Breast epithelium (tissue), 3 donors: Measurements from ENCODE around the gene EXOC3L4.

Experiments
- CTCF ChIP-seq, 3 donors: fragments of 450-650 bp; IDR thresholded peaks; one replicate each; pipeline ENCODE4 v1.5.1; 2016 to 2017; ENCODE audit warnings: antibody characterized with exemption in 3 of 3, mild to moderate bottlenecking in 3 of 3, moderate library complexity in 3 of 3
- POLR2A ChIP-seq: fragments of 450-650 bp; IDR thresholded peaks from one replicate; pipeline ENCODE4 v1.6.1; 2016; ENCODE audit warnings: antibody characterized with exemption, mild to moderate bottlenecking, moderate library complexity

GRCh38 chr14:103146141-103146709 lies 51.7 kb downstream of the EXOC3L4 start:
- TF ChIP-seq CTCF (IDR thresholded peaks at IDR 0.05) = no peak
- no peak for TF ChIP-seq POLR2A
